Kidney (tissue), 14 donors: ENCODE data around the gene WWP2. TPM values are rescaled to one million over a fixed set of nuclear protein-coding genes. Genes with fewer than 3 reads are reported as not detected.

Experiments
- DNase-seq, 5 donors: peaks; one replicate each; pipeline ENCODE4 v3.0.0-alpha.2; 2013 to 2020
- FAIRE-seq: peaks from 2 replicates; lab custom pipeline; 2012; peaks lifted over from hg19 to GRCh38; lab: Jason Lieb, UNC
- H3K27ac ChIP-seq, 2 donors: one replicate each; pipeline ENCODE4 v1.7.0; 2013; ENCODE audit warnings: low read depth in 2 of 2, low read length in 2 of 2, inconsistent platforms in 1 of 2
- H3K27me3 ChIP-seq: one replicate; pipeline ENCODE4 v1.7.1; 2013; ENCODE audit warnings: low read length, inconsistent platforms; ENCODE audit not compliant: control insufficient read depth, insufficient read depth
- H3K36me3 ChIP-seq, 3 donors: one replicate each; pipeline versions ENCODE4 v1.7.0 to v1.7.1; 2013; ENCODE audit warnings: low read length in 3 of 3, control low read depth in 1 of 3, inconsistent platforms in 1 of 3; ENCODE audit not compliant: insufficient read depth in 3 of 3, control insufficient read depth in 2 of 3
- H3K4me1 ChIP-seq, 3 donors: one replicate each; pipeline versions ENCODE4 v1.7.0 to v1.7.1; 2013; ENCODE audit warnings: low read length in 3 of 3, inconsistent platforms in 1 of 3, low read depth in 1 of 3; ENCODE audit not compliant: control insufficient read depth in 2 of 3, insufficient read depth in 2 of 3
- H3K4me3 ChIP-seq, 3 donors: one replicate each; pipeline versions ENCODE4 v1.7.0 to v1.8.1; 2013; ENCODE audit warnings: low read length in 3 of 3, control low read depth in 1 of 3, inconsistent platforms in 1 of 3
- H3K9ac ChIP-seq, 3 donors: one replicate each; pipeline versions ENCODE4 v1.7.0 to v1.7.1; 2013; ENCODE audit warnings: low read length in 3 of 3, control low read depth in 1 of 3, inconsistent platforms in 1 of 3
- H3K9me3 ChIP-seq, 3 donors: one replicate each; pipeline versions ENCODE4 v1.7.0 to v1.7.1; 2013; ENCODE audit warnings: low read length in 3 of 3, control low read depth in 1 of 3, inconsistent platforms in 1 of 3; ENCODE audit not compliant: control insufficient read depth in 2 of 3, insufficient read depth in 1 of 3
- CTCF ChIP-seq: IDR thresholded peaks from 3 replicates; pipeline ENCODE4 v1.5.1; 2012; ENCODE audit warnings: mild to moderate bottlenecking, moderate library complexity, borderline replicate concordance; ENCODE audit not compliant: insufficient read depth; ENCODE audit errors: extremely low read depth
- intact Hi-C: fragments of 100-400 bp; cut with DNase I; formaldehyde crosslinking; loops from one replicate; pipeline ENCODE4 v1.11.1; 2022
- polyA plus RNA-seq: library from polyadenylated mRNA; stranded (reverse); fragments of 350-450 nt; fragmentation: Illumina TruSeq; extraction: RNeasy Lipid Tissue Mini Kit (QIAGEN cat#74804); gene quantifications from one replicate; pipeline ENCODE4 v1.2.3, GENCODE V29; 2014; ENCODE audit warnings: low read depth, low replicate concordance; ENCODE audit not compliant: insufficient read depth
- total RNA-seq: library from RNA; stranded (reverse); fragmentation: NEBNext Ultra II Directional; extraction: Animal tissue kit (Norgen Biotek cat#: 25700); gene quantifications from one replicate; pipeline ENCODE4 v1.2.1, GENCODE V29; 2021
- donor health status: control.
- donor health status: control.
- donor health status: control.
- donor health status: control.
- donor health status: control.
- donor health status: DM: yes; HTN: yes; CAD: no.
- donor health status: Normal renal cell carcinoma (clear cell type).

The WWP2 gene
- total and polyA plus RNA-seq, 2 donors from 2014 or later, result 30.0 to 128 TPM

- TF ChIP-seq CTCF, result no peak
- no peaks in the 10 kb centered on the region for H3K4me1 ChIP-seq
- intact Hi-C loops, result no loop called here
- H3K9ac ChIP-seq, result no peak overlapping the region
- no peak overlapping the region for H3K27ac ChIP-seq
- no peaks in the 10 kb centered on the region for H3K9me3 ChIP-seq
- H3K4me3 ChIP-seq, result no peak overlapping the region
- FAIRE-seq (no peak), DNase-seq (no peak)
- H3K36me3 ChIP-seq, result peaks cover 2 to 8% (median 7%) of the 10 kb centered on the region in 3 donors
- no peaks in the 10 kb centered on the region for H3K27me3 ChIP-seq
Measured at GRCh38 chr16:69904495-69905170, 142.5 kb downstream of the WWP2 start.

- TF ChIP-seq CTCF, result no peak
- intact Hi-C loops, result no loop called here
- peaks cover 2 to 8% (median 7%) of the 10 kb centered on the region in 3 donors for H3K36me3 ChIP-seq
- DNase-seq (no peak), FAIRE-seq (no peak)
- H3K9me3 ChIP-seq, result no peaks in the 10 kb centered on the region
- no peak overlapping the region for H3K4me3 ChIP-seq
- no peak overlapping the region for H3K27ac ChIP-seq
- H3K4me1 ChIP-seq, result peaks cover 0 to 3% (median 0%) of the 10 kb centered on the region in 3 donors
- no peak overlapping the region for H3K9ac ChIP-seq
- no peaks in the 10 kb centered on the region for H3K27me3 ChIP-seq
Measured at GRCh38 chr16:69905171-69905555, 143.0 kb downstream of the WWP2 start.

- no peak for FAIRE-seq
- no peak overlapping the region for H3K9ac ChIP-seq
Measured at GRCh38 chr16:69906838-69907401, 144.8 kb downstream of the WWP2 start.

More at GRCh38 chr16:69906838-69907401, 144.8 kb downstream of the WWP2 start:
- H3K9me3 ChIP-seq, result no peaks in the 10 kb centered on the region
- H3K27ac ChIP-seq, result no peak overlapping the region
- intact Hi-C loops, result no loop called here
- DNase-seq, result no peak
- no peak overlapping the region for H3K4me3 ChIP-seq
- H3K4me1 ChIP-seq, result peaks cover 0 to 7% (median 3%) of the 10 kb centered on the region in 3 donors
- no peaks in the 10 kb centered on the region for H3K27me3 ChIP-seq
- no peak for TF ChIP-seq CTCF
- peaks cover 2 to 11% (median 7%) of the 10 kb centered on the region in 3 donors for H3K36me3 ChIP-seq
